GM12878 (cell line): ENCODE data around the gene CTSS. TPM values are rescaled to one million over a fixed set of nuclear protein-coding genes. Genes with fewer than 3 reads are reported as not detected.

Source experiments
- ATAC-seq: fragments of 200-7000 bp; cut with Tn5 transposase; 3 replicates; pipeline ENCODE4 v1.9.1; 2020; ENCODE audit warnings: mild to moderate bottlenecking, moderate library complexity
- BruUV-seq: library from RNA; stranded (reverse); fragments of 400-500 nt; replicated peaks from 2 replicates; lab custom pipeline; 2021; lab: Mats Ljungman, UMichigan
- CTCF ChIA-PET: fragments of 300-600 bp; sonication (Branson Sonifier 250); formaldehyde crosslinking; extraction: SDS; loops from one replicate; lab custom pipeline; 2021; ENCODE audit warnings: inconsistent platforms; lab: Yijun Ruan, JAX
- POLR2A ChIA-PET: fragments of 350-600 bp; formaldehyde crosslinking; extraction: SDS; loops from one replicate; lab custom pipeline; 2021; ENCODE audit warnings: inconsistent platforms; lab: Charles Lee
- RAD21 ChIA-PET: fragments of 300-600 bp; sonication (Branson Sonifier 250); formaldehyde crosslinking; loops from one replicate; lab custom pipeline; 2023; ENCODE audit warnings: antibody characterized with exemption; ENCODE audit not compliant: unreplicated experiment; lab: Charles Lee
- SMC1A ChIA-PET: fragments of 300-600 bp; sonication (Branson Sonifier 250); formaldehyde crosslinking; loops from one replicate; lab custom pipeline; 2023; ENCODE audit not compliant: unreplicated experiment, uncharacterized antibody; lab: Charles Lee
- DNase-seq: peaks from one replicate; pipeline ENCODE4 v3.0.0-alpha.2; 2011; ENCODE audit warnings: low read depth, low spot score
- FAIRE-seq: peaks from 3 replicates; lab custom pipeline; 2011; peaks lifted over from hg19 to GRCh38; lab: Jason Lieb, UNC
- H2AFZ ChIP-seq: 2 replicates; pipeline ENCODE4 v1.6.0; 2011; ENCODE audit warnings: low read depth, low read length, control low read depth; ENCODE audit not compliant: control insufficient read depth
- H3K27ac ChIP-seq: 2 replicates; pipeline ENCODE4 v1.5.1; 2011; ENCODE audit warnings: control low read depth; ENCODE audit not compliant: control insufficient read depth, insufficient read depth
- H3K27me3 ChIP-seq, 2 experiments: replicated peaks in 1 of 2; 2 replicates each; pipeline versions ENCODE4 v1.6.0 to v1.6.1; 2011; ENCODE audit warnings: low read length in 1 of 2; ENCODE audit not compliant: control insufficient read depth in 2 of 2, insufficient read depth in 2 of 2
- H3K36me3 ChIP-seq, 2 experiments: 2 replicates each; pipeline ENCODE4 v1.5.1; 2011; ENCODE audit warnings: low read length in 1 of 2; ENCODE audit not compliant: control insufficient read depth in 2 of 2, insufficient read depth in 2 of 2
- H3K4me1 ChIP-seq: 2 replicates; pipeline ENCODE4 v1.6.1; 2011; ENCODE audit warnings: mild to moderate bottlenecking, low read length, moderate library complexity, mixed read lengths; ENCODE audit not compliant: control insufficient read depth, insufficient read depth
- H3K4me2 ChIP-seq: 2 replicates; pipeline ENCODE4 v1.6.0; 2011; ENCODE audit warnings: control low read depth; ENCODE audit not compliant: control insufficient read depth, insufficient read depth
- H3K4me3 ChIP-seq: fragments of 200-600 bp; sonication (generic); 2 replicates; pipeline ENCODE4 v1.5.1; 2016
- H3K79me2 ChIP-seq: 2 replicates; pipeline ENCODE4 v1.6.0; 2011; ENCODE audit warnings: low read length; ENCODE audit not compliant: control insufficient read depth, insufficient read depth
- H3K9ac ChIP-seq: 2 replicates; pipeline ENCODE4 v1.8.0; 2011; ENCODE audit warnings: low read length, control low read depth, mixed read lengths; ENCODE audit not compliant: control insufficient read depth, insufficient read depth
- H3K9me3 ChIP-seq: replicated peaks from 3 replicates; pipeline ENCODE4 v1.5.1; 2011; ENCODE audit warnings: mild to moderate bottlenecking, low read length; ENCODE audit not compliant: control insufficient read depth, insufficient read depth
- H4K20me1 ChIP-seq: 2 replicates; pipeline ENCODE4 v1.6.0; 2011; ENCODE audit not compliant: control insufficient read depth, insufficient read depth
- CBX3 ChIP-seq: fragments of 200-600 bp; sonication (generic); IDR thresholded peaks from 2 replicates; pipeline ENCODE4 v1.6.1; 2016; ENCODE audit warnings: low read depth, borderline replicate concordance
- KAT2A ChIP-seq: conservative IDR thresholded peaks from 2 replicates; pipeline ENCODE4 v1.6.1; 2011; ENCODE audit warnings: low read depth, low read length; ENCODE audit not compliant: control insufficient read depth
- MXI1 ChIP-seq: fragments of 150-350 bp; IDR thresholded peaks from 2 replicates; pipeline ENCODE4 v1.6.1; 2011; ENCODE audit warnings: low read depth, mild to moderate bottlenecking, inconsistent platforms, low read length, improper control_type of control experiment
- NR2F1 ChIP-seq: fragments of 450-650 bp; conservative IDR thresholded peaks from 2 replicates; pipeline ENCODE4 v1.6.1; 2017; ENCODE audit warnings: mild to moderate bottlenecking
- SKIL ChIP-seq: fragments of 450-650 bp; IDR thresholded peaks from 2 replicates; pipeline ENCODE4 v1.6.1; 2017; ENCODE audit warnings: mild to moderate bottlenecking, low read depth, inconsistent platforms; ENCODE audit not compliant: poor library complexity, severe bottlenecking
- SMARCA5 ChIP-seq: fragments of 450-650 bp; IDR thresholded peaks from 2 replicates; pipeline ENCODE4 v1.6.1; 2017; ENCODE audit warnings: mild to moderate bottlenecking
- STAT3 ChIP-seq: IDR thresholded peaks from 2 replicates; pipeline ENCODE4 v1.6.1; 2011; ENCODE audit warnings: low read depth, low read length, improper control_type of control experiment
- ZNF622 ChIP-seq: fragments of 450-650 bp; IDR thresholded peaks from 2 replicates; pipeline ENCODE4 v1.6.1; 2017; ENCODE audit warnings: mild to moderate bottlenecking, inconsistent platforms
- WGBS: methylation state at CpG from one replicate; pipeline ENCODE4 v1.1.6; 2016; ENCODE audit warnings: low lambda C conversion rate; ENCODE audit not compliant: insufficient replicate concordance, insufficient coverage; ENCODE audit errors: missing lambda C conversion rate; 5-methylcytosine and 5-hydroxymethylcytosine counted together
- in situ Hi-C: fragments of 300-500 bp; cut with MboI; formaldehyde crosslinking; loops from 9 replicates; pipeline ENCODE4 v1.14.3; 2018; ENCODE audit warnings: mixed read lengths
- intact Hi-C: fragments of 100-400 bp; cut with micrococcal nuclease; formaldehyde crosslinking; loops from one replicate; pipeline ENCODE4 v1.14.2; 2022; ENCODE audit not compliant: unreplicated experiment
- polyA plus RNA-seq, 11 experiments: library from polyadenylated mRNA; depleted of rRNA in 4 of 11; unstranded in 6 of 11; stranded (reverse) in 5 of 11; fragments of >200 nt; fragmentation: Nextera tagmentation in 4 of 11; fragmentation: Illumina TruSeq in 1 of 11; extraction: Ambion mirVana in 4 of 11; extraction: Trizol in 1 of 11; gene quantifications; 1 replicate in 1 of 11; 2 replicates in 10 of 11; pipeline versions ENCODE4 v1.2.1 to v1.2.3, GENCODE V29; 2011 to 2016; ENCODE audit warnings: inconsistent platforms in 2 of 11, missing spikeins in 2 of 11, low read depth in 1 of 11
- total RNA-seq, 4 experiments: library from RNA; depleted of rRNA in 3 of 4; stranded (reverse); fragments of >200 nt in 3 of 4; fragmentation: Illumina TruSeq in 1 of 4; extraction: Trizol in 1 of 4; gene quantifications; 2 replicates each; pipeline versions ENCODE4 v1.2.1 to v1.2.3, GENCODE V29; 2013 to 2021

Gene CTSS
- total and polyA plus RNA-seq, 10 of the 15 experiments (the other 5 are each of a cell fraction or from before 2014, with no cell fraction given): 32.8 to 174 (median 60.9) TPM

GRCh38 chr1:150695561-150695960, 70.0 kb downstream of the CTSS start:
- no TSS peak for BruUV-seq
- POLR2A ChIA-PET: interaction anchor here (1.2 kb wide), 1 partner anchor 78 kb away, joined by 8 read pairs; no protein-coding TSS in a partner anchor
- Histone ChIP-seq H3K36me3 (peaks cover 0 to 16% of the 10 kb centered on the region in 2 experiments; a peak in 2 of 4 replicates), H2AFZ (no peak overlapping the region), H3K27ac (no peak overlapping the region), H3K4me1 (peaks cover 3% of the 10 kb centered on the region; the same call in 1 of the 2 replicates), H3K4me2 (peak overlapping the region; percentile 50; the same call in 1 of the 2 replicates), H3K79me2 (peaks cover 15% of the 10 kb centered on the region), H3K4me3 (0 out of 2 replicates have a peak overlapping the region, but pooled peaks have one; percentile 37), H3K27me3 (no peaks in the 10 kb centered on the region), H3K9ac (no peak overlapping the region), H3K9me3 (no peaks in the 10 kb centered on the region), H4K20me1 (no peaks in the 10 kb centered on the region)
- SMC1A ChIA-PET: interaction anchor here (1.2 to 2.4 kb wide), 5 partner anchors 11 to 227 kb away, joined by 3 to 14 read pairs (median 8); partner anchors contain the start of gene ENSA
- DNase-seq (no peak), ATAC-seq (no peak), FAIRE-seq (no peak)
- in situ Hi-C loops (no loop called here), intact Hi-C loops (loop anchor here (5.0 kb wide), 1 partner anchor 133 kb away; no protein-coding TSS in a partner anchor)
- RAD21 ChIA-PET: interaction anchor here (2.5 to 2.6 kb wide), 2 partner anchors 118 to 132 kb away, joined by 20 to 23 read pairs; partner anchors contain the start of gene MCL1
- CTCF ChIA-PET: interaction anchor here (0.6 to 2.5 kb wide), 3 partner anchors 12 to 298 kb away, joined by 3 to 18 read pairs (median 14); no protein-coding TSS in a partner anchor
- WGBS: 40% methylated on average over 4 of the region's 4 CpGs
- TF ChIP-seq KAT2A (no peak), CBX3 (no peak), STAT3 (no peak), SKIL (no peak), ZNF622 (no peak), MXI1 (no peak), NR2F1 (no peak), SMARCA5 (no peak)
